GF-D8 (cell line): ENCODE data around the gene PPP6R3.

Experiments
- DNase-seq: peaks from one replicate; lab custom pipeline; 2025; lab: John Stamatoyannopoulos, UW

The PPP6R3 gene

DNA sequence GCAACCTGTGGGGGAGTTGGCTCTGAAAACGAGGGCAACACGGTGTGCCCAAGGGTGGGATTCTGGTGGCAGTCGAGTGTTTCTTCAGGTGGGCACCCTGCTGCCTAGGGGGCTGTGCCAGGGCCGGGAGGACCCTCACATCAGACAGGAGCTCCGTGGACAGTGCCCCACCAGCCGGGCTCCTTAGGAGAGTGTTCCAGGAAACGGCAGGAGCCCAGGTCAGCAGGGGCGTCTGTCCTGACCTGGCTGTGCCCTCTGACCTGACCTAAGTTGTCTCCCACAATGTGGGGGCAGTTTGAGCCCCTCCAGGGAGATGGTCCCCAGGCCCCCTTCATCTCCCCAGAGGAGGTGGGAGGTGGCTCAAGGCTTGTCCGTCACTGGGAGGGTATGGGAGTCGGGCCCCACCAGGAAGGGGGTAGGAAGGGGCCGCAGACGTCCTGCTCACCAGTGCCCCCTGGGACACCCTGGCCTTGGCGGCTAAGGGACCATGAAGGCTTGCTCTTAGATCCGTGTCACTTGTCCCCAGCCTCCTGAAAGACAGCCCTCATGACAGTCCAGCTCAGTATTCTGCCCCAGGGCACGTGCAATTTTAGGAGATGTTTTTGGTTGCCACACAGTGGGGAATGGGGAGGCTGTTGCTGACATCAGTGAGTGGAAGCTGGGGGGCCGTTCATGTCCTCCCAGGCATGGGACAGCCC is 191.6 kb downstream of the PPP6R3 start:
- no peak for DNase-seq

DNA sequence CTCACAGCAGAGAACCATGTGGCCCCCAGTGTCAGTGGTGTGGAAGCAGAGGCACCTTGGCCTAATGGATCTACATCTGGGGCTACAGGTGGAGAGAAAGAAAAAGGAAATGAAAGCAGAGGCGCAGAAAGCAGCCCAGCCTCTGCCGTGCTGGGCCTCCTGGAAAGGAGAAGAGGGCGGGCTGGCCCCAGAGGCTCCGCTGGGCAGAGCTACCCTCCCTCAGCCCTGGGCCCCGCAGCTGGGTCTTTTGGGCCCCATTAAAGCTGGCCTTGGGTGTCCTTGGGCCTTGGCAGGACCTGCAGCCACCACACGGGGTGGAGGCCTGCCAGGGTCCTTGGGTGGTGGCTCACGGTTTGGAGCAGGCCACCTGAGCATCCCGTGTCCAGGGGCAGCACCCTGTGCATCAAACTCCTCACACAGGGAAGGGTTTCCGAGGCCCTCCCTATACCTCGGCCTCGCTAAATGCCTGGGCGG is 192.2 kb downstream of the PPP6R3 start:
- no peak for DNase-seq

DNA sequence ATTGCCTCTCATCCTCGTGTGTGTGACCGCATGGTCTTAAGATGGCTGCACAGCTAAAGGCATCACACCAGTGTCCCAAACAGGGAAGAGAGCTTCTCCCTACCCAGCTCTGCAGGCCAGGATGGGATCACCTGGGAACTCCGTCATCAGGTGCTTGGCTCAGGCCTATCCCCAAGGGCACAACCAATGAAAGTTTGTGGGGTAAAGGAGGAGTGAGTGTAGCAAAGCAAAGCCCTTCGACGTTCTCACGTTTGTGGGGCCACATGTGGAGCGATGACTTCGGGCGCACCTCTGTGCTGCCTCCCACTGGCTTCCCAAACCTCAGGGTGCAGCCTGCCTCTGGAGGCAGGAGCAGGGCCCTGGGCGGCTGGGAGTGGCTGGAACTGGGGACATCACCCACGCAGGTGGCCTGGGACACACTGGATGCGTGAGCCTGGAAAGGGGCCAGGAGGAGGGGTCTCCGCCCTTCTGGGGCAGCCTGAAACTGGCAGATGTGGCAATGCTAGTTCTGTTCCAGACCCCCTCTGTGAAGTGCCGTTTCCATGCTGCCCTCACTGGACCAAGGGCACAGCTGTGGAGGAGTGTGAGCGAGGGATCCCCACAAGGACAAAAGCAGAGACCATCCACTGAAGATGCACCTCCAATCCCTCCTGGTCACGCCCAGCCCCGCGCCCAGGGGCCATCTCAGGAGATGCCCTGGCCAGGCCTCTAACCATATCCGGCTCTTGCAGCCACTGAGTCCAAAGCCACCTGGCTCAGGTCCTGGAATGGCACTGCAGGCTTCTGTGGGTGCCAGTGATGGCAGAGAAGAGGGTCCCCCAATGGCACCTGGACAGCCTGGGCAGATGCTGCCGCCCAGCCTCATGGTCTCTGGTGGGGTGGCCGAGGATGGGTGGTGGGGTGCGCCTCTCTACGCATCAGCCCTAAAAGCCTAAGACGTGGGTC is 193.2 kb downstream of the PPP6R3 start:
- no peak for DNase-seq

DNA sequence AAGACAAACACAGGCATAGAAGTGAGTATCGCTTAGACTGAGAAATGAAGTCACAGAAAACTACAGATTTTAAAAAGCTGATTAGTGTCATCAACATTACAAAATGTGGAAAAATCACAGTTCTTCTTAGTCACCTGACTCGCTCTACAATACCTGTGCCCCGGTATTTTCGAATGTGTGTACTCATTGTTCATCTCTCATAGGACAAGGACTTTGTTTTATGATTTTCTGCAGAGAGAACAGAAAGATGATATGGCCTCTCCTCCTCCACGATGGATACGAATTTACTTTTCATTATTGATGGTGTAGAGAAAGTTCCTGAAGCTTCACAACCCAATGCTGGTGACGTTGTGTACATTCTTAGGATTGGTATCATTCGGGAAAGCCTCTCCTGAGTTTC is 194.4 kb downstream of the PPP6R3 start:
- DNase-seq = no peak

DNA sequence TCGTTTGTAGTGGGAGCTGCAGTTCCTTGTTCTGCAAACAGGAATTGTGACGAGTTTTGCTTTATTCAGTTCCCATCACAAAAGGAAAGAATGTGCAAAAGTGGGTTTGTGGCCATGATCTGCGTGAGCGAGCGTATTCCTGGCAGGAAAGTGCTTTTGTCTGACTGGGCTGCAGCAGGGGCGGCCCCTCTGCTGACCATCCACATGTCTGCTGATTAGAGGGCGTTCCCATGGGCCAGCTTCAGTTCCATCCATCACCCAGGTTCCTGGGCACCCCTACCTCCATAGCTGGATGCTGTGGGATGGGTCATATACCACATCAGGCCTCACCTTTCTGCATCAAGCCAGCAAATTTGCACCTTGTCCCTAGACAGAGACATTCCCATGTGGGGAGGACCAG is 194.9 kb downstream of the PPP6R3 start:
- no peak for DNase-seq

GRCh38 chr11:68655806-68656205 is 195.3 kb downstream of the PPP6R3 start:
- no peak for DNase-seq

DNA sequence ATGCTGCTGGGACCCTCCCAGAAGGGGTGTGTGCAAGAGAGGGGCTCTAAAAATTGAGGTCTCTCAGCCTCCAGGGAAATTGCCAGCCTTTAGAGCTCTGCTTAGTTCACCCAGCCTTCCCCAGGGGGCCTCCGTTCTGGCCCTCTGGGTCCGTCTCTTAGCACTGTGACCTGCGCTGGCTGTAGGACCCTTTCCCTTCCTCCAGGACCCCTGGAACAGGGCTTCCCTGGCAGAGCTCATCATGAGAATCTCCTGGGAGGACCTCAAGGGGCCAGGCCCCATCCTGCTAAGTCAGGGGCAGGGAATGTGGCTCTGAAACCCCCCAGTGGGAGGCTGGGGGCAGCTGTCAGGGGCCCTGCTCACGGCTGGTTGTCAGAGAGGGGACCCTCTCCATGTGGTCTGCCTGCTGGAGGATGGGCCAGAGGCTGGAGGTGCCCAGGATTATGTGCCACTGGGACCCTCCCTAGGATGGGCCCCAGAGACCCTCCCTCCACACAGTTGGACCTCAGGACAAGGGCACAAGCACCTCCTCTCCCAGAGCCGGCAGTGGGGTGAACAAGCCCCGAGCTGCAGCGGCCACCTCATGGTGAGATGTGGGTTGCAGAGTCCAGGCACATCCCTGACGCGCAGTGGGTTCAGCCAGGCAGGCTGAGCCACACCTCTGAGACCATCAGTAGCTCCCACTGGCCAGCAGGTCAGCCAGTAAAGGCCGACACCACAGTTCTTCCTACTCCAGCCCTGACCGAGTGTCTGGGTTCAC is 196.6 kb downstream of the PPP6R3 start:
- no peak for DNase-seq

DNA sequence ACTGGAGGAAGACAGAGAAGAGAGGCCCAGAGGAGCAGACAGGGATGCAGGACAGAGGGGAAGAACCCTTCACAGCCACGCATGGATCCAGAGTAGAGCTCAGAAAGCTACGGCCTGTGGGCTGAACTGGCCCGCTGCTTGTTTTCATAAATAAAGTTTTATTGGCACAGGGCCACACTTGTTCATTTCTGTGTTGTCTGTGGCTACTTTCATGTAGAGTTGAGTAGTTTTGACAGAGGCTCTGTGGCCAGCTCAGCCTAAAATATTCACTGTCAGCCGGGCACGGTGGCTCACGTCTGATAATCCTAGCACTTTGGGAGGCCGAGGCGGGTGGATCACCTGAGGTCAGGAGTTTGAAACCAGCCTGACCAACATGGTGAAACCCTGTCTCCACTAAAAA is 197.5 kb downstream of the PPP6R3 start:
- DNase-seq = no peak

DNA sequence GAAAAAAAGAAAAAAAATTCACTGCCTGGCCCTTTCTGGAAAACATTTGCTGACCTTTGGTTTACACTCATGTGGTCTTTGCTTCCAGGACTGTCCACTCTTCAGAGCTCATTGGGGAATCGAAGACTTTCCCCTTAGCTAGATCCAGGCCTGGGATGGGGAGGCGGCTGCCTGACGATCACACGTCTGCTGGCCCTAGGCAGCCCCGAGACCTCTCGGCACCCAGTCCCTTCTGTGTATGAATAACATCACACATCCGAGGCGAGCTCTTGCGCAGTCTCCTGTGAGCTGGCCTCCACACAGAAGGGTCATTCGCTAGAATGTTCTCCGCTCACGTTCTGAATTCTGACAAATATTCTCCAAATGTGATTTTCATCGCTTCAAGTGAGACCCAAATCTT is 198.1 kb downstream of the PPP6R3 start:
- no peak for DNase-seq

DNA sequence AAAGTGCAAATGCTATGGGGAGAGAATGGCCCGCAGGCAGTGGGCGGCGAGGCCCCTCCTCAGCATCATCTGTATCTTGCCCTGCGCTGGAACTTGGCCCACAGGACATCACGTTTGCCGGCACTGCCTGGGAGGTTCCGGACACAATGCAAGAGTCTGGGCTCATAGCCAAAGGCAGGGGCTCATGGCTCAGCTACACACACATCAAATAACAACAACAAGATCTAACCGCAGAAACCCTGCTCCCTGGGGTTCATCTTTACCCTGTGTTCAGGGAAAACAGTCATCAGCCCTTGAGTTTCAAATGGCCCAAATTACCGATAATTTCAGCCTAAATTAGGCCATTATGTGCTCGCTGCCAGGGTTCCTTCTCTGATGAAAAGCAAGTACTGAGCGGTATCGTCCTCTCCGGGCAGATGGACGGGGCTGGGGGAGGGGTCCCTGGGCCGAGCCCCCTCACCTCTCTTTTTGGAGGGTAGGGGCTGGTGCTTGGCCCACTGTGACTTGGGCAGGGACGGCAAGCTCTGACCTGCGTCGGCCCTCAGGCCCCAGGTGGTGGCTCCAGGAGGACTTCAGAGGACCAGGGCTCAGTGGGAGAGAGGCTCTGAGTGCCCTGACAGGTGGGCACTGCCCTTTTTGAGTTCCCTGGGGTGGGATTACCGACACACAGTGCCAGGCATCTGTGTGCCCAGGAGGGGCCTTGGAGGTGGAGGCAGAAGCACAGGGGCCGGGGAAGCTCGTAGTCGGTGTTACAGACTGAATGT is 198.8 kb downstream of the PPP6R3 start:
- no peak for DNase-seq

GRCh38 chr11:68660066-68660810 is 199.7 kb downstream of the PPP6R3 start:
- DNase-seq = no peak

GRCh38 chr11:68661014-68661413 is 200.5 kb downstream of the PPP6R3 start:
- DNase-seq = no peak

DNA sequence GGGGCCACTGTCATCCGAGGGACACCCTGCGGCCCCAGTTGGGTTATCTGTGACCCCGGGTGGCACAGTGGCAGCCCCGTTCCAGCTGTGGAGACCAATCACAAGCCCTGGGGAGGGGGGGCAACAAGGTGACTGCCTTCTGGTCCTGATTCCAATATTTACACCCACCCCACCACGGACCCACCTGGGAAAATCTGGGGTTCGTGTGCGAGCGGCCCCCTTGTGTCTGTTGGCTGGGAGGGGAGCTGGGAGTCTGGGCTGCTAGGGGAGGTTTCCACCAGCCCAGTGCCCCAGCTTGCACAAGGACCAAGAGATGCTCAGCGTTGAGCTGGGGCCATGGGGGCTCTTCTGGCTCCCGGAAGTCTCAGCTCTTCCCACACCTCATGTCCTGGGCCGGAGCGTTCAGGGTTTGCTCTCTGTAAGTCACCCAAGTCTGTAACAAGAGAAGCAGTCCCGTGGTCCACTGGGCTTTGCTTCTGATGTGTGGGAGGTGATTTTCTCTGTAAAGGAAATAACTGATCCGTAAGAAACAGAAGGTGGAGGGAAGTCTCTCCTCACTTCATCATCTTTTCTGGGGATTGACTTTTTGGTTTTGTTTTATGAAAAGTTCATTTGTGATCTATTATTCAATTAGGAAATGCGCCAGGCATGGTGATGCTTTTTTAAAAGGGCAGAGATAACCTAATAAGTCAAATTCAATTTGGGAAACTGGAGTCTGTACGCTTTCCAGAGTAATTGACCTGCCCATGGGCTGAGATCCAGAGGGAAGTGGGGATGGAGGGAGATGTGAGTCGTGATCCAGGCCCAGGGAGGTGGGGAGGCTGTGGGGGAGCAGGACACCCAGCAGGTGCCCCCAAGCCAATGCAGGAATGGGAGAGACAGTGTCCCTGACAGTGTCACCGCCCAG is 201.4 kb downstream of the PPP6R3 start:
- no peak for DNase-seq

- no peak for DNase-seq
Observed at GRCh38 chr11:68663482-68664010, 203.0 kb downstream of the PPP6R3 start.

GRCh38 chr11:68664141-68664540 is 203.6 kb downstream of the PPP6R3 start:
- DNase-seq = no peak

DNA sequence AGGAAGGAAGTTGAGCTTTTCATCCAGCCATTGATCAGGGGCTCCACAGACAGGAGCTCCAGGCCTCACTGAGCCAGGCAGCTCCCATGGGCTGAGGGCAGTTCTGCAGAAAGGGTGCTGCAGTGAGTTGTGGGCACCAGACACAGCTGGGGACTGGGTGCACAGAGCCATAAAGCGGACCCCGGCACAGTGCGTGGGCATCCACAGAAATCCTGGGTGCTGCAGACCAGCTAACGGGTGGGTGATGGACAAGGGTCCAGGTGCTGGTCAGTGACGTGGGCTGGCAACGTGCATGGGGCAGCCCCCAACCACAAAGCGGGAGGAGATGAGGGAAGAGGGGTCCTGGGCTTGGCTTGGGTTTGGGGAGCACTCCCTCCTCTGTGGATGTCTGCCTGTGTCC is 204.4 kb downstream of the PPP6R3 start:
- DNase-seq = no peak
